ENCODE results near the gene SENP1.

SENP1 gene

DNA sequence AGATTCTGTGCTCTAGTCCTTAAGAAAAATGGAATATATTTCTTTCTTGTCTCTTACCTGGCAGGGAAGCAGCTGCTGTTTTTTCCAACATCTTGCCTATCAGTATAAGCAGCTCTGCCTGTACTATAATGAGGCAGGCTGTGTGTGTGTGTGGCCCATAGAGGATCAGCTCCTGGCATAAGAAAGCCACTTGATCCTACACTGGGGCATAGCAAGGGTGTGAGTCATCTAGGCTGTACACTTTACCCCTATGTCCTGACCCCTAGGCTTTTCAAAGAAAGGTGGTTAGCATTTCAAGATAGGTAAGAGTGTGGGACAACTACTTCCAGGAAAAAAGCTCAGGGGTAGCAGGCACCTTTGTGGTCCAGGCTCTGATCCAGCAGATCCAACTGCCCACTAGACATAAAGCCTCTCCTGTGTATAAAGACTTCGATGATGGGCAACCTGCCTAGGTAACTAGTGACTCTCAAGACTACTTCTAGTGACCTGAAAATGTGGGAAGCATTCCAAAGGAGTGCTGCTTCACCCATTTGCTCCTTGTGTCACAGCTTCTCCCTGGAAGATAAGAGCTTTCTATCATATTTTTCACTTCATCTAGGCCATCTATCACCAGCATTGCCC, 4.9 kb upstream of the SENP1 start:
- no peak for DNase-seq

GRCh38 chr12:48109424-48109823, 3.5 kb upstream of the SENP1 start:
- no peak for DNase-seq

GRCh38 chr12:48106681-48107613, 1.1 kb upstream of the SENP1 start:
- DNase-seq, result no peak

GRCh38 chr12:48105321-48105866, 485 bp downstream of the SENP1 start:
- peak; percentile 31 for DNase-seq

DNA sequence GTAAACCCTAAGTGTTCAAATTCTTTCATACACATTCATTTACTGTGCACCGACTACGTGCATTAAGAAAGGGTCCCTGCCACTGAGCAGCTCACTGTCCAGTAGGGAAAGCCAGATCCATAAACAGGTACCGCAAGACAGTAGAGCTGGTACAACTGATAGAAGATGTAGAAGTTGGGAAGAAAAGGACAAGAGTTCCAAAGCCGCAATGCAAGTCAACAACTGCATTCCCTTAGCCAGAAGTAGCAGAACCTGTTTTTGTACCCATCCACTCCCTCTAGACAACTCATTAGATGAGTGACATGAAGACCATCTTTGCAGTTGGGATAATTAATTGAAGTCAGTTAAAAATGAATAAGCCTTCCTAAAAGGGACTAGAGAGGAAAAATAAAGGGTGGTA, 1.3 kb downstream of the SENP1 start:
- DNase-seq, result no peak

DNA sequence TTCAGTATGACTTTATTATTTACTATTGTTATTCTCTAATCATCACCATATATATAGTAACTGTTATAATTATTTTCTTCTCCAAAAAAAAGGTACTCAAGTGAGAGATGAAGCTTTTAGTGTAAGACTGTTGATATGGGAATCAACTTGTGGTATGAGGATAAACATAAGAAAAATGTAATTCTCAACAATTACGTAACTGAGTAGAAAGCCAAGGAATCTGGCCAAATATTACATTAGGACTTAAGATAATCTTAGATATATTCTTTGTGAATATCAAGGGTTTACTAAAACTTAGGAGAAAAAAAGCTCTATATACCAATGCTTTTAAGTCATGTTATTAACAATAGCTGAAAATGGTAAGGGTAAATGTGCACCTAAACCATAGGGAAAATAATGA, 13.3 kb downstream of the SENP1 start:
- DNase-seq, result no peak

DNA sequence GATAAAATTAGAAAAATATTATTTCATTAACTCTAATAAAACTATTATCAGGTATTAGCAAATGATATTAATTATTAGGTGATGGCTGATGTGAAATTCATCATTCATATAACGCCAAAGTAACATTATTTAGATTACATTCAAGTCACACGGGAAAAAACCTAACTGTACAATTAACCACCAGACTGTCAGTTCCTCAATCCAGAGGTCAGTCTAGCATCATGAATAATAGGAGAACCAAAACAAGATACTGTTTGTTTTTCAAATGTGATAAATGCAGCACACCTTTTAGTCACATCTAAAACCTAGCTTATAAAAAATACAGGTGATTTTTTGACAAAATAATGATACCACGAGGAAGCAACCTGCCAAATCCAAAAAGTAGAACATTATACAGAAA, 19.6 kb downstream of the SENP1 start:
- no peak for DNase-seq

- no peak for DNase-seq
Measured at GRCh38 chr12:48084841-48085460, 20.9 kb downstream of the SENP1 start.

- DNase-seq, result no peak
Measured at GRCh38 chr12:48084066-48084465, 21.8 kb downstream of the SENP1 start.

DNA sequence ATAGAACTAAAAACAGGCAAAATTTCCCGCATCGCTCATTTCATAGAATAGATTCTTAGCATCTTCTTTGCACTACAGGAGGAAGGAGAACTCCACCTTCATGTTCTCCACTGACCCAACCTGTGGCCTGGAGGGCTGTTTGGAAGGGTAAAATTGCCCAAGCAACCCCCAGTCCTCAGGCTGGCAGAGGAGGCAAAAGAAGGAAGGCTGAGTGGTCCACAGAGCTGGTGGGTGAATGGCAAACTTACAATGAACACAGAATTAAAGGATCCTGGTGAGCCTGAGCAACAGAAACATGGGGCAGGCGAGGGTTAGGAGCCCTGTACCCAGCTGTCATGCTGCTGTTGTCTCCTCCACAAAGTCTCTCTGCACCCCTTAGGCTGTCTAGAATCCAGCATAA, 25.1 kb downstream of the SENP1 start:
- DNase-seq, result no peak

GRCh38 chr12:48080285-48080684, 25.6 kb downstream of the SENP1 start:
- no peak for DNase-seq

DNA sequence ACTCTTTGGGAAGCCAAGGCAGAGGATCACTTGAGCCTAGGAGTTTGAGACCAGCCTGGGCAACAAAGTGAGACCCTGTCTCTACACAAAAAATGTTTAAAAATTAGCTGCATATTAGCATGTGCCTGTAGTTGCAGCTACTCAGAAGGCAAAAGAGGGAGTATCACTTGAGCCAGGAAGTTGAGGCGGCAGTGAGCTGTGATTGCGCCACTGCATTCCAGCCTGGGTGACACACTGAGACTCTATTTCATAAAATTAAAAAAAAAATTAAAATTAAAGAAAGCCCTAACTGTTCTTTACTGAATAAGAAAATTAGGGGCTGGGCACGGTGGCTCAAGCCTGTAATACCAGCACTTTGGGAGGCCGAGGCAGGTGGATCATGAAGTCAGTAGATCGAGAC, 27.0 kb downstream of the SENP1 start:
- no peak for DNase-seq

- no peak for DNase-seq
Measured at GRCh38 chr12:48077111-48077510, 28.8 kb downstream of the SENP1 start.

DNA sequence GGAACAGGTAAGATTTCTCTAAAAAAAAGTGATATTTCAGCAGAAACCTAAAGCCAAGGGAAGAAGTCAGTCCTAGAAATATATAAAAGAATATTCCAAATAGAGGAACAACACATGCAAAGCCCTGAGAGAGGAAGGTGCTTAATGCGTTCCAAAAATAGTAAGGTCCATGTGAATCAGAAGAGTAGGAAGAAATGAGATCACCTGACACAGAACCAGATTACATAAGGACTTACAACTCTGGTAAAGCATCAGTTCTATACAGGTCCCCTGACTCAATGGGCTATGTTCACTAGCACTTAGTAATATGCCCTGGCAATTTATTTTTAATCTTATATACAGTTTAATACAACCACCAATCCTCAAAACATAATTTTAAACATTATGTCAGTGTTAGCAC, 30.0 kb downstream of the SENP1 start:
- DNase-seq, result no peak

DNA sequence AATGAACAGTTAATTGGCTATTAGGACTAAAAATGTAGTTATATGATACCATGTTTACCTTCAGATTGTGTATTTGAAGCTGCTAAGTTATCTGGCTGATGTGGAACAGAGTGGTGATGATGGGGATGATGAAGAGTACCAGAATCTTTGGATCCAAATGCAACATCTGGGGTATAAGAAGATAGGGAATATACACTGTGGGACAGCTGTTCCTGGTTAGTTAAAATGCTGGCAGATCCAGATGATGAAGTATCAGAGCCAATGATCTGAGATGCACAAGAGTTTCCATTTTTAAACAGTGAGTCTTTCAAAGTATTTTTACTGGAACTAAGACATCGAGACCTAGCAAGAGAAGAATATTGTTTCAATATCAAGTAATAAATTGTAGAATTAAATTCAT, 31.6 kb downstream of the SENP1 start:
- no peak for DNase-seq

GRCh38 chr12:48072266-48072665, 33.6 kb downstream of the SENP1 start:
- DNase-seq, result no peak

DNA sequence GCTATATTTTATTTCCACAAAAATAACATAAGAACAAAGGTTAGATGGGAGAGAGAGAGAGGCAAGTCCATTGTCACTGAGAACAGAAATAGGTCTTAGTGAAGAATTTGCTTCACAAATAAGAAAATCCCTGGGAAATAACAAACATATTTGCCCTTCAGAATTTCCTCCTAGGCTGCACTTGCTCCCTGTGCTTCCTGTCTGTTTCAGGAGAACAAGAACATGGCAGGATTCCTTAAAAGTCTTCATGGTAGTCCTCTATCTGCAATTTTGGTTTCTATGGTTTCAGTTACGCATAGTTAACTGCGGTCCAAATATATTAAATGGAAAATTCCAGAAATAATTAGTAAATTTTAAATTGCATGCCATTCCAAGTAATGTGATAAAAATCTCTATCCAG, 34.1 kb downstream of the SENP1 start:
- DNase-seq, result no peak

- DNase-seq, result no peak
Measured at GRCh38 chr12:48070731-48071130, 35.1 kb downstream of the SENP1 start.

GRCh38 chr12:48070033-48070432, 35.8 kb downstream of the SENP1 start:
- DNase-seq, result no peak

- DNase-seq, result no peak
Measured at GRCh38 chr12:48069241-48069640, 36.6 kb downstream of the SENP1 start.

DNA sequence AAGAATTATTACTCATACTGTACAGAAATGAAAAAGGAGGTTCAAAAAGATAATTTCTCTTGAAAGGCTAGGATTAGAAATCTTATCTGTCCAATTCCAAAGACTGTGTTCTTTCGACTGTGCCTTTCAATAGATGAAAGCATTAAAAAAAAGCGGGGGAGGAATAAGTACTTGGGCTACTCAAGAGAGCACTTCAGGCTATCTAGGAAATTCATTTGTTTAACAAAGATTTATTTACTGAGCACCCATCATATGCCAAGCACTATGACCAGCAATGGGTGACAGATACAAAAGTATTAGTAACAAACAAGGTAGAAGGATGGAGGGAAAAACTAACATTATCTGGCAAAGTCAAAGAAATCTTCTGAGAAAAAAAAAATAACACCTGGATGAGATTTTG, 37.4 kb downstream of the SENP1 start:
- no peak for DNase-seq

DNA sequence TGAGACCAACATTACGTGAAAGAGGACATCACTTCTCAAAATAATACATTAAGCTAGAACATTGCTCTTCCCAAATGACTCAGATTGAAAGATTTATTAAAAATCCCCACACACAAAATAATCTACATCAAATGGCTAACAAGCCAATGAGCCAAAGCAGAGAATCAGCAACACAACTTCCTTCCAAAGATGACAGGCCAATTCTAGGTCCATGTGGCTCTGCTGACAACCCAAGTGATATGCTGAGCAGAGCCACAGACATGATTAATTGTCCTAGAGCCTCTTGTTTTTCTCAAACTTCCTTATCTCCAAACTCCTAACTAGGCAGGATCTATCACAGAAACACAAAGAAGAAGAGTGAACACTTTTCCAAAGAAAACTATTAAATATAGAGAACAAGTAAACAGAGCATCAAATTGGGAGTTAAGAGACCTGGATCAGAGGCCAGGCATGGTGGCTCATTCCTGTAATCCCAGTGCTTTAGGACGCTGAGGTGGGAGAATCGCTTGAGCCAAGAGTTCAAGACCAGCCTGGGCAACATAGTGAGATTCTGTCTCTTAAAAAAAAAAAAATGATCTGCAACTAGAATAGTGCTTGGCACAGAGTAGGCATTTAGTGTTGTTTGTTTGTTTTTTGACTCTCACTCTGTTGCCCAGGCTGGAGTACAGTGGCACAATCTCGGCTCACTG, 38.5 kb downstream of the SENP1 start:
- no peak for DNase-seq

DNA sequence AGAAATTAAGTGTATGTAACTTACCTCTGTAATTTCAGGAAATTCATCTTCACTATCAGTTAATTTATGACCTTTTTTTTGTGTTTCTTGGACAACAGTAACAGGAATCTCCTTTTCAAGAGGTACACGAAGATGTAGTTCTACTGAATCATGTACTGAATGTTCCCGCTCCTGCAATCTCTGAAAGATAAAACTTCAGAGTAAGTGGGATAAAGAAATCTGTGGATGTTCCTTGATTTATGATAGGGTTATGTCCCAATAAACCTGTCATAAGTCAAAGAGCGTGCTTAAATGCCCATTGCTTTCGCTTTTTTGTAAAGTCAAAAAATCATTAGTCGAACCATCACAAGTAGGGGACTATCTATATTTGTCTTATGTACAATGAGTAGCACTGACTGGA, 40.8 kb downstream of the SENP1 start:
- DNase-seq, result no peak

Measured in activated T-cell treated with anti-CD3 and anti-CD28 coated beads for 4 hours (primary cell).